ENCODE results near the gene PDZD8. TPM values are rescaled to one million over a fixed set of nuclear protein-coding genes. Genes with fewer than 3 reads are reported as not detected.

Gene PDZD8
- total RNA-seq, 2 donors from 2014 or later: 22.7 to 38.7 TPM

DNA sequence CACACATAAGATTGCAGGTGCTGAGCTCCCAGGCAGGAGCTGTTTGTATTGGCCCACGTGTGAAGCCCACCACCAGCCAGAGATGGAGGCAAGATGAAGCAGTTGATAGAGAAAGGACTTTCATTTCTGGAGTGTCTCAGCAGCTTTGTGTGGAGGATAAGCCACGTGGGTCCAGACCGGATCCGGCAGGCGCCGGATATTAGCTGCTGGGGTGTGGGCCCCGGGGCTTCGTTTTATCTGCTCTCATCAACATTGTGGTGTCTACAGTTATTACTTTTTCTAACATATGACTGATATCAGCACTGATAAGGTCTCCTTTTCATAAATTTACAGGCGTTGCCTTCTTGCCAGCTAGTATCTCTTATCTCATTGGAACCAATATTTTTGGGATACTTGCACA, 108.8 kb downstream of the PDZD8 start:
- TF ChIP-seq POLR2AphosphoS5 (IDR thresholded peaks at IDR 0.05) (no peak), POLR2A (IDR thresholded peaks at IDR 0.05) (no peak)
- TF ChIP-seq, protein P1, sequence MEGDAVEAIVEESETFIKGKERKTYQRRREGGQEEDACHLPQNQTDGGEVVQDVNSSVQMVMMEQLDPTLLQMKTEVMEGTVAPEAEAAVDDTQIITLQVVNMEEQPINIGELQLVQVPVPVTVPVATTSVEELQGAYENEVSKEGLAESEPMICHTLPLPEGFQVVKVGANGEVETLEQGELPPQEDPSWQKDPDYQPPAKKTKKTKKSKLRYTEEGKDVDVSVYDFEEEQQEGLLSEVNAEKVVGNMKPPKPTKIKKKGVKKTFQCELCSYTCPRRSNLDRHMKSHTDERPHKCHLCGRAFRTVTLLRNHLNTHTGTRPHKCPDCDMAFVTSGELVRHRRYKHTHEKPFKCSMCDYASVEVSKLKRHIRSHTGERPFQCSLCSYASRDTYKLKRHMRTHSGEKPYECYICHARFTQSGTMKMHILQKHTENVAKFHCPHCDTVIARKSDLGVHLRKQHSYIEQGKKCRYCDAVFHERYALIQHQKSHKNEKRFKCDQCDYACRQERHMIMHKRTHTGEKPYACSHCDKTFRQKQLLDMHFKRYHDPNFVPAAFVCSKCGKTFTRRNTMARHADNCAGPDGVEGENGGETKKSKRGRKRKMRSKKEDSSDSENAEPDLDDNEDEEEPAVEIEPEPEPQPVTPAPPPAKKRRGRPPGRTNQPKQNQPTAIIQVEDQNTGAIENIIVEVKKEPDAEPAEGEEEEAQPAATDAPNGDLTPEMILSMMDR (IDR thresholded peaks at IDR 0.05): no peak
- no peak for DNase-seq (ENCODE audit: low spot score)
- H3K27ac ChIP-seq: no peak overlapping the region
- 87% methylated on average over 9 of the region's 9 CpGs for WGBS
- H3K4me1 ChIP-seq (replicated peaks): no peaks in the 10 kb centered on the region
- no peak overlapping the region for H3K4me3 ChIP-seq
- intact Hi-C loops (cut with DNase I): no loop called here
- no peaks in the 10 kb centered on the region for H3K27me3 ChIP-seq (replicated peaks; ENCODE audit: insufficient read depth)
- H3K36me3 ChIP-seq: no peaks in the 10 kb centered on the region
- H3K9me3 ChIP-seq: no peaks in the 10 kb centered on the region

DNA sequence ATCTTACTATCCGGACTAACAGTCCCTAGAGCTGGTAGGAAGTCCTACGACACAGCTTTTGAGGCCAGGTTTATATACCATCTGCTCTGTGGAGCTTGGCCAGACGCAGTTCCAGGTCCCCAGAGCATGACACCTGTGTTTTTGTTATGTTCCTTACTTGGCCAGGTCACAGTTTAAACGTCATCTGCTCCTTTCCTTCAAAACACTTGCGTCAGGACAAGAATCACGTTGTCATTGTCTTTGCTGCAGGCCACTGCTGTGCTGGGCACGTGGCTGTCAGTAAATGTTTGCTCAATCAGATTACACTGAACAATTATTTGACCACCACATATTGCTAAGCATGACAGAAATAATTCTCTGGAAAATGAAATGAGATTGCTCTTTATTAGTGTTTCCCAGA, 110.5 kb downstream of the PDZD8 start:
- no peaks in the 10 kb centered on the region for H3K4me1 ChIP-seq (replicated peaks)
- 58% methylated on average over 7 of the region's 7 CpGs for WGBS
- H3K9me3 ChIP-seq: no peaks in the 10 kb centered on the region
- intact Hi-C loops (cut with DNase I): no loop called here
- H3K27me3 ChIP-seq (replicated peaks; ENCODE audit: insufficient read depth): no peaks in the 10 kb centered on the region
- no peak overlapping the region for H3K4me3 ChIP-seq
- no peak overlapping the region for H3K27ac ChIP-seq
- no peaks in the 10 kb centered on the region for H3K36me3 ChIP-seq
- TF ChIP-seq, protein P1 (IDR thresholded peaks at IDR 0.05): no peak
- peak; percentile 36 for TF ChIP-seq POLR2AphosphoS5 (IDR thresholded peaks at IDR 0.05)
- no peak for TF ChIP-seq POLR2A (IDR thresholded peaks at IDR 0.05)
- DNase-seq (ENCODE audit: low spot score): peak; percentile 15

DNA sequence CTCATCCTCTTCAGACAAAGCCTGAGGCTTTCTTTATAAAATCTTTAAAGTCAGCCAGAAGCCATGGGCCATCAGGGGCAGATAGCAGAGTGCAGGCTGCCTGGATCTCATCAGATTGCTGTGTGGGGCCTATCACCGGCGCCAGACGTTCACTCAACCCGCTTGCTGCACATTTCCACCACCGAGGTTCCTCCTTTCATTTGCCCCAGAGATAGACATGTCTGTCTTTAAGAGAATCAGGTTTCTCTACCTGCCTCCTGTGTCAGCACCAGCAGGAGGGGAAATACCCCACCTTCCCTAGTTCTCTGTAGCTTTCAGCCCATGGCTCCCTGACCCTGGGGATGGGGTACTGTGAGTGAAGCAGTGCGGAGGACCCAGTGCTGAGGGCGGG, 112.3 kb downstream of the PDZD8 start:
- DNase-seq (ENCODE audit: low spot score): no peak
- 69% methylated on average over 7 of the region's 7 CpGs for WGBS
- no peak overlapping the region for H3K27ac ChIP-seq

DNA sequence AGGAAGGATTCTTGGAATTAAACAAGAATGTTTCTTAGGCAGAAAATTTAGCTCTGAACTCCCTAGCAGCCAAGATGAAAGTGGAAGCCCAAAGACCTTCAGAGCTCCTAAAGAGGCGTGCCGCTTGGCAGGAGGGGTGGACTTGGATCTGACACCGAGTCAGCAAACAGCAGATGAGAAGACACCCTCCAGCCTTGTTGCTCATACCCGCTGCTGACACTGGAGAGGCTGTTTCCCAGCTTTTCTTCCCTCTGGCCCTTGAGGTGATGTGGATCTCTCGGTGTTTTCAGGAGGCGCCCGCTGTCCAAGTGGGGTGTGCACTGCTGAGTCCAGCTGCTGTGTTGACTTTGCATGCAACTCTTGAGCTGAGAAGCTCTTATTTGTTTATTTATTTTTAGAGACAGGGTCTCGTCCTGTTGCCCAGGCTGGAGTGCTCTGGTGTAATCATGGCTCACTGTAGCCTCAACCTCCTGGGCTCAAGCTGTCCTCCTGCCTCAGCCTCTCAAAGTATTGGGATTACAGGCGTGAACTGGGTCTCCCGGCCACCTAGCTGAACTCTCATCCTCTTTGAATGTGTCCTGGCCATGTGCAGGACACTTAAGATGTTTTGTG, 112.8 kb downstream of the PDZD8 start:
- no peak for DNase-seq (ENCODE audit: low spot score)
- no peak overlapping the region for H3K27ac ChIP-seq
- no peak overlapping the region for H3K4me3 ChIP-seq
- H3K27me3 ChIP-seq (replicated peaks; ENCODE audit: insufficient read depth): no peaks in the 10 kb centered on the region
- no peaks in the 10 kb centered on the region for H3K9me3 ChIP-seq
- no peaks in the 10 kb centered on the region for H3K4me1 ChIP-seq (replicated peaks)
- H3K36me3 ChIP-seq: no peaks in the 10 kb centered on the region
- TF ChIP-seq, protein P1 (IDR thresholded peaks at IDR 0.05): no peak
- TF ChIP-seq POLR2AphosphoS5 (IDR thresholded peaks at IDR 0.05) (no peak), POLR2A (IDR thresholded peaks at IDR 0.05) (no peak)
- intact Hi-C loops (cut with DNase I): no loop called here
- 77% methylated on average over 10 of the region's 10 CpGs for WGBS

More for the DNA sequence above, 112.3 kb downstream of the PDZD8 start:
- Histone ChIP-seq H3K36me3 (no peaks in the 10 kb centered on the region), H3K9me3 (no peaks in the 10 kb centered on the region), H3K4me3 (no peak overlapping the region), H3K4me1 (replicated peaks) (no peaks in the 10 kb centered on the region), H3K27me3 (replicated peaks; ENCODE audit: insufficient read depth) (no peaks in the 10 kb centered on the region)
- no peak for TF ChIP-seq POLR2AphosphoS5 (IDR thresholded peaks at IDR 0.05)
- intact Hi-C loops (cut with DNase I): no loop called here

DNA sequence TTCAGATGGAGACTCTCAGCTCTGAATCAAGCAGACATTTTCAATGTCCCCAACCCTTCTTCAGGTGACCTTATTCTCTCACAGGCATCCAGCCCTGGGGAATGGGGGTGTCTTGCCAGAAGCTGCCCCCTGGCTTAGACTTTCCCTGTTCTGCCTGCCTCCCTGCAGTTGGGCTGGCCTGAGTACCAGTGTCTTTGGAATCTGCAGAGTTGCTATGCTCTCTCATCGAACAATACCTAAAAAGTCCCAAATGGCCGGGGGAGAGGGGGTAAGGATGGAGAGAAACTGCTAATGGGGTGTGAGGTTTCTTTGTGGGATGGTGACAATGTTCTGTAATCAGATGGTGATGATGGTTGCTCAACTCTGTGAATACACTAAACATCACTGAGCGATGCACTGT, 113.7 kb downstream of the PDZD8 start:
- H3K36me3 ChIP-seq: no peaks in the 10 kb centered on the region
- H3K27ac ChIP-seq: no peak overlapping the region
- 87% methylated on average over 3 of the region's 3 CpGs for WGBS
- intact Hi-C loops (cut with DNase I): no loop called here
- no peaks in the 10 kb centered on the region for H3K27me3 ChIP-seq (replicated peaks; ENCODE audit: insufficient read depth)
- TF ChIP-seq POLR2A (IDR thresholded peaks at IDR 0.05) (no peak), POLR2AphosphoS5 (IDR thresholded peaks at IDR 0.05) (no peak)
- TF ChIP-seq, protein P1 (IDR thresholded peaks at IDR 0.05): no peak
- H3K4me1 ChIP-seq (replicated peaks): no peaks in the 10 kb centered on the region
- no peaks in the 10 kb centered on the region for H3K9me3 ChIP-seq
- DNase-seq (ENCODE audit: low spot score): no peak
- no peak overlapping the region for H3K4me3 ChIP-seq

All from prostate gland (tissue), 2 donors.